Kidney (tissue), 14 donors: ENCODE results near the gene NDUFS4. TPM values are rescaled to one million over a fixed set of nuclear protein-coding genes. Genes with fewer than 3 reads are reported as not detected.
"Not testable (repeated sequence)": the region's sequence is repeated elsewhere in the genome, so short reads cannot be mapped to it uniquely, and the experiment has no call there.

Source experiments
- DNase-seq, 5 donors: peaks; one replicate each; pipeline ENCODE4 v3.0.0-alpha.2; 2013 to 2020
- FAIRE-seq: peaks from 2 replicates; lab custom pipeline; 2012; peaks lifted over from hg19 to GRCh38; lab: Jason Lieb, UNC
- H3K27ac ChIP-seq, 2 donors: one replicate each; pipeline ENCODE4 v1.7.0; 2013; ENCODE audit warnings: low read depth in 2 of 2, low read length in 2 of 2, inconsistent platforms in 1 of 2
- H3K27me3 ChIP-seq: one replicate; pipeline ENCODE4 v1.7.1; 2013; ENCODE audit warnings: low read length, inconsistent platforms; ENCODE audit not compliant: control insufficient read depth, insufficient read depth
- H3K36me3 ChIP-seq, 3 donors: one replicate each; pipeline versions ENCODE4 v1.7.0 to v1.7.1; 2013; ENCODE audit warnings: low read length in 3 of 3, control low read depth in 1 of 3, inconsistent platforms in 1 of 3; ENCODE audit not compliant: insufficient read depth in 3 of 3, control insufficient read depth in 2 of 3
- H3K4me1 ChIP-seq, 3 donors: one replicate each; pipeline versions ENCODE4 v1.7.0 to v1.7.1; 2013; ENCODE audit warnings: low read length in 3 of 3, inconsistent platforms in 1 of 3, low read depth in 1 of 3; ENCODE audit not compliant: control insufficient read depth in 2 of 3, insufficient read depth in 2 of 3
- H3K4me3 ChIP-seq, 3 donors: one replicate each; pipeline versions ENCODE4 v1.7.0 to v1.8.1; 2013; ENCODE audit warnings: low read length in 3 of 3, control low read depth in 1 of 3, inconsistent platforms in 1 of 3
- H3K9ac ChIP-seq, 3 donors: one replicate each; pipeline versions ENCODE4 v1.7.0 to v1.7.1; 2013; ENCODE audit warnings: low read length in 3 of 3, control low read depth in 1 of 3, inconsistent platforms in 1 of 3
- H3K9me3 ChIP-seq, 3 donors: one replicate each; pipeline versions ENCODE4 v1.7.0 to v1.7.1; 2013; ENCODE audit warnings: low read length in 3 of 3, control low read depth in 1 of 3, inconsistent platforms in 1 of 3; ENCODE audit not compliant: control insufficient read depth in 2 of 3, insufficient read depth in 1 of 3
- CTCF ChIP-seq: IDR thresholded peaks from 3 replicates; pipeline ENCODE4 v1.5.1; 2012; ENCODE audit warnings: mild to moderate bottlenecking, moderate library complexity, borderline replicate concordance; ENCODE audit not compliant: insufficient read depth; ENCODE audit errors: extremely low read depth
- intact Hi-C: fragments of 100-400 bp; cut with DNase I; formaldehyde crosslinking; loops from one replicate; pipeline ENCODE4 v1.11.1; 2022
- polyA plus RNA-seq: library from polyadenylated mRNA; stranded (reverse); fragments of 350-450 nt; fragmentation: Illumina TruSeq; extraction: RNeasy Lipid Tissue Mini Kit (QIAGEN cat#74804); gene quantifications from one replicate; pipeline ENCODE4 v1.2.3, GENCODE V29; 2014; ENCODE audit warnings: low read depth, low replicate concordance; ENCODE audit not compliant: insufficient read depth
- total RNA-seq: library from RNA; stranded (reverse); fragmentation: NEBNext Ultra II Directional; extraction: Animal tissue kit (Norgen Biotek cat#: 25700); gene quantifications from one replicate; pipeline ENCODE4 v1.2.1, GENCODE V29; 2021
- donor health status: control.
- donor health status: control.
- donor health status: control.
- donor health status: control.
- donor health status: control.
- donor health status: DM: yes; HTN: yes; CAD: no.
- donor health status: Normal renal cell carcinoma (clear cell type).

Gene NDUFS4
- total and polyA plus RNA-seq, 2 donors from 2014 or later = 73.9 to 219 TPM

DNA sequence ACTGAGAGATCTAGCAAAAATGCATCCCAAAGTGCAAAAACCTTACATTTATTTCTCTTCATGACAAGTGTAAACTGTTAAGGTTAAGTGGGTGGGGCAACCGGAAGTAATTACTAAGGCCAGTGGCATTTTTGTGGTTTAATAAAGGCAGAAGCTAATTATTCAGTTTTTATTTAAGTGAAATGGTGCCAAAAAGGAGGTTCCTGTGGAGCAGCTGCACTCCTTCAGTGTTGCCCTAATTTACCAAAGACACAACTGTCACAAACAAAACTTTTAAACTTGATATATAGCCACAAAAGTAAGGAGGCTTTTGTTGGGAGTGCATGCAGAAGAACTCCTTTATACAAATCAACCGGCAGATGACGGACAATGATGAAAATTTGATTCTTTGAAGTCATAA, 81.6 kb downstream of the NDUFS4 start:
- DNase-seq (peak in 3 of 5 donors; percentile 21 to 77 (median 63)), FAIRE-seq (no peak)
- H3K9ac ChIP-seq = no peak overlapping the region
- no peak overlapping the region for H3K27ac ChIP-seq
- H3K4me1 ChIP-seq = no peaks in the 10 kb centered on the region
- H3K27me3 ChIP-seq = no peaks in the 10 kb centered on the region
- H3K36me3 ChIP-seq = peaks cover 0 to 6% (median 0%) of the 10 kb centered on the region in 3 donors
- intact Hi-C loops = no loop called here
- TF ChIP-seq CTCF = no peak
- H3K9me3 ChIP-seq = no peaks in the 10 kb centered on the region
- no peak overlapping the region for H3K4me3 ChIP-seq

DNA sequence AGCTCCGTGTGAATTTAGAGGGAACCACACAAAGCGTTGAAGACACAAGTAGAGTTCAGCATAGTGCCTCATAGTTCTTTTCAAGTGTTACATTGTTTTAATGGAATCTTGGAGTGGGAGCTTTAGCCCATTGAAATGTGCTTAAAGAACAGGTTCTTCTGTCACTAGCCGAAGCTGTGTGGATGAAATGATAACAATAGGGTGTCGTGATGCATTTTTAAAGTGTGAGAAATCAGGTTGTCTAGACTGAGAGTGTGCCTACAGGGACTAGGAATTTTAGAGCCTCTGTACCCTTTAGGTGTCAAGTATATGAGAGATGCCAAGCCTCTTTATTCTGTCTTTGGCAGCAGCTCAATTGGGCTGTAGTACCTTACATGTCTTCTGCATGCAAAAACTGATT, 83.0 kb downstream of the NDUFS4 start:
- intact Hi-C loops = no loop called here
- no peak for FAIRE-seq
- no peaks in the 10 kb centered on the region for H3K27me3 ChIP-seq
- no peaks in the 10 kb centered on the region for H3K9me3 ChIP-seq
- no peaks in the 10 kb centered on the region for H3K4me1 ChIP-seq
- no peak for DNase-seq
- no peak overlapping the region for H3K9ac ChIP-seq
- no peak for TF ChIP-seq CTCF
- H3K27ac ChIP-seq = no peak overlapping the region
- H3K36me3 ChIP-seq = peaks cover 0 to 6% (median 0%) of the 10 kb centered on the region in 3 donors
- no peak overlapping the region for H3K4me3 ChIP-seq

GRCh38 chr5:53645078-53645477, 84.6 kb downstream of the NDUFS4 start:
- FAIRE-seq = no peak
- no peak for TF ChIP-seq CTCF
- Histone ChIP-seq H3K36me3 (peaks cover 0 to 6% (median 2%) of the 10 kb centered on the region in 3 donors), H3K4me1 (no peaks in the 10 kb centered on the region), H3K27ac (no peak overlapping the region), H3K9ac (no peak overlapping the region), H3K4me3 (no peak overlapping the region), H3K9me3 (no peaks in the 10 kb centered on the region), H3K27me3 (no peaks in the 10 kb centered on the region)
- intact Hi-C loops = no loop called here
- no peak for DNase-seq

- no peak for TF ChIP-seq CTCF
- intact Hi-C loops = no loop called here
- FAIRE-seq (no peak), DNase-seq (no peak)
- Histone ChIP-seq H3K27me3 (no peaks in the 10 kb centered on the region), H3K4me3 (no peak overlapping the region), H3K9ac (no peak overlapping the region), H3K36me3 (peaks cover 0 to 6% (median 2%) of the 10 kb centered on the region in 3 donors), H3K4me1 (no peaks in the 10 kb centered on the region), H3K27ac (no peak overlapping the region), H3K9me3 (no peaks in the 10 kb centered on the region)
These were observed 88.9 kb downstream of the NDUFS4 start for GRCh38 chr5:53649352-53649751.

DNA sequence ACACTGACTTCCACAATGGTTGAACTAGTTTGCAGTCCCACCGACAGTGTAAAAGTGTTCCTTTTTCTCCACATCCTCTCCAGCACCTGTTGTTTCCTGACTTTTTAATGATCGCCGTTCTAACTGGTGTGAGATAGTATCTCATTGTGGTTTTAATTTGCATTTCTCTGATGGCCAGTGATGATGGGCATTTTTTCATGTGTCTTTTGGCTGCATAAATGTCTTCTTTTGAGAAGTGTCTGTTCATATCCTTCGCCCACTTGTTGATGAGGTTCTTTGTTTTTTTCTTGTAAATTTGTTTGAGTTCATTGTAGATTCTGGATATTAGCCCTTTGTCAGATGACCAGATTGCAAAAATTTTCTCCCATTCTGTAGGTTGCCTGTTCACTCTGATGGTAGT, 100.1 kb downstream of the NDUFS4 start:
- H3K4me1 ChIP-seq, FAIRE-seq: not testable (repeated sequence)

GRCh38 chr5:53665313-53665712, 104.9 kb downstream of the NDUFS4 start:
- FAIRE-seq, H3K9ac ChIP-seq, H3K27ac ChIP-seq, H3K36me3 ChIP-seq, intact Hi-C loops, H3K4me3 ChIP-seq, H3K9me3 ChIP-seq, H3K27me3 ChIP-seq, DNase-seq, H3K4me1 ChIP-seq: not testable (repeated sequence)

More for the DNA sequence above, 100.1 kb downstream of the NDUFS4 start:
- H3K9me3 ChIP-seq, DNase-seq, H3K27me3 ChIP-seq, H3K4me3 ChIP-seq, H3K27ac ChIP-seq, H3K36me3 ChIP-seq, H3K9ac ChIP-seq, intact Hi-C loops: not testable (repeated sequence)
